Measurements from ENCODE around the gene RPA1. TPM values are rescaled to one million over a fixed set of nuclear protein-coding genes. Genes with fewer than 3 reads are reported as not detected.

RPA1 gene
- total RNA-seq, 4 donors from 2014 or later = 24.0 to 37.2 (median 26.4) TPM

GRCh38 chr17:1919201-1919600, 89.4 kb downstream of the RPA1 start:
- intact Hi-C loops (cut with DNase I) = no loop called here
- H3K4me1 ChIP-seq = no peaks in the 10 kb centered on the region
- no peaks in the 10 kb centered on the region for H3K27me3 ChIP-seq
- 54 to 72% methylated on average over 12 to 13 of the region's 13 CpGs for WGBS, 2 donors
- no peak for DNase-seq
- H3K27ac ChIP-seq = no peak overlapping the region
- H3K9me3 ChIP-seq = no peaks in the 10 kb centered on the region
- no peak overlapping the region for H3K4me3 ChIP-seq (replicated peaks in 1 of 3)
- TF ChIP-seq, protein P1, sequence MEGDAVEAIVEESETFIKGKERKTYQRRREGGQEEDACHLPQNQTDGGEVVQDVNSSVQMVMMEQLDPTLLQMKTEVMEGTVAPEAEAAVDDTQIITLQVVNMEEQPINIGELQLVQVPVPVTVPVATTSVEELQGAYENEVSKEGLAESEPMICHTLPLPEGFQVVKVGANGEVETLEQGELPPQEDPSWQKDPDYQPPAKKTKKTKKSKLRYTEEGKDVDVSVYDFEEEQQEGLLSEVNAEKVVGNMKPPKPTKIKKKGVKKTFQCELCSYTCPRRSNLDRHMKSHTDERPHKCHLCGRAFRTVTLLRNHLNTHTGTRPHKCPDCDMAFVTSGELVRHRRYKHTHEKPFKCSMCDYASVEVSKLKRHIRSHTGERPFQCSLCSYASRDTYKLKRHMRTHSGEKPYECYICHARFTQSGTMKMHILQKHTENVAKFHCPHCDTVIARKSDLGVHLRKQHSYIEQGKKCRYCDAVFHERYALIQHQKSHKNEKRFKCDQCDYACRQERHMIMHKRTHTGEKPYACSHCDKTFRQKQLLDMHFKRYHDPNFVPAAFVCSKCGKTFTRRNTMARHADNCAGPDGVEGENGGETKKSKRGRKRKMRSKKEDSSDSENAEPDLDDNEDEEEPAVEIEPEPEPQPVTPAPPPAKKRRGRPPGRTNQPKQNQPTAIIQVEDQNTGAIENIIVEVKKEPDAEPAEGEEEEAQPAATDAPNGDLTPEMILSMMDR (IDR thresholded peaks at IDR 0.05) = no peak
- TF ChIP-seq POLR2A (IDR thresholded peaks at IDR 0.05) = no peak
- no peaks in the 10 kb centered on the region for H3K36me3 ChIP-seq

- H3K9me3 ChIP-seq = no peaks in the 10 kb centered on the region
- no peak overlapping the region for H3K27ac ChIP-seq
- no peaks in the 10 kb centered on the region for H3K4me1 ChIP-seq
- 86 to 87% methylated on average over 19 of the region's 19 CpGs for WGBS, 2 donors
- DNase-seq = no peak
- H3K36me3 ChIP-seq = no peaks in the 10 kb centered on the region
- TF ChIP-seq POLR2A (IDR thresholded peaks at IDR 0.05) = no peak
- TF ChIP-seq, protein P1 (IDR thresholded peaks at IDR 0.05) = no peak
- intact Hi-C loops (cut with DNase I) = loop anchor here (10.0 kb wide), 1 partner anchor 444 kb away; no protein-coding TSS in a partner anchor
- no peaks in the 10 kb centered on the region for H3K27me3 ChIP-seq
- H3K4me3 ChIP-seq (replicated peaks in 1 of 3) = no peak overlapping the region
These were observed 91.1 kb downstream of the RPA1 start for GRCh38 chr17:1920948-1921351.

- H3K36me3 ChIP-seq = no peaks in the 10 kb centered on the region
- no peaks in the 10 kb centered on the region for H3K27me3 ChIP-seq
- H3K27ac ChIP-seq = no peak overlapping the region
- 83 to 88% methylated on average over 9 to 12 of the region's 12 CpGs for WGBS, 2 donors
- peaks cover 3 to 4% of the 10 kb centered on the region in 2 donors for H3K4me1 ChIP-seq
- no peak for TF ChIP-seq POLR2A (IDR thresholded peaks at IDR 0.05)
- TF ChIP-seq, protein P1 (IDR thresholded peaks at IDR 0.05) = no peak
- intact Hi-C loops (cut with DNase I) = loop anchor here (10.0 kb wide), 1 partner anchor 436 kb away; no protein-coding TSS in a partner anchor
- no peak for DNase-seq
- no peak overlapping the region for H3K4me3 ChIP-seq (replicated peaks in 1 of 3)
- H3K9me3 ChIP-seq = no peaks in the 10 kb centered on the region
These were observed 99.2 kb downstream of the RPA1 start for GRCh38 chr17:1928976-1929375.

GRCh38 chr17:1930337-1930645, 100.5 kb downstream of the RPA1 start:
- no peak overlapping the region for H3K27ac ChIP-seq
- no peaks in the 10 kb centered on the region for H3K27me3 ChIP-seq
- intact Hi-C loops (cut with DNase I) = no loop called here
- no peaks in the 10 kb centered on the region for H3K36me3 ChIP-seq
- H3K4me3 ChIP-seq (replicated peaks in 1 of 3) = no peak overlapping the region
- WGBS, 2 donors = 28 to 29% methylated on average over 6 to 8 of the region's 8 CpGs
- DNase-seq = no peak
- no peak for TF ChIP-seq POLR2A (IDR thresholded peaks at IDR 0.05)
- TF ChIP-seq, protein P1 (IDR thresholded peaks at IDR 0.05) = no peak
- no peaks in the 10 kb centered on the region for H3K9me3 ChIP-seq
- H3K4me1 ChIP-seq = peaks cover 3 to 4% of the 10 kb centered on the region in 2 donors

DNA sequence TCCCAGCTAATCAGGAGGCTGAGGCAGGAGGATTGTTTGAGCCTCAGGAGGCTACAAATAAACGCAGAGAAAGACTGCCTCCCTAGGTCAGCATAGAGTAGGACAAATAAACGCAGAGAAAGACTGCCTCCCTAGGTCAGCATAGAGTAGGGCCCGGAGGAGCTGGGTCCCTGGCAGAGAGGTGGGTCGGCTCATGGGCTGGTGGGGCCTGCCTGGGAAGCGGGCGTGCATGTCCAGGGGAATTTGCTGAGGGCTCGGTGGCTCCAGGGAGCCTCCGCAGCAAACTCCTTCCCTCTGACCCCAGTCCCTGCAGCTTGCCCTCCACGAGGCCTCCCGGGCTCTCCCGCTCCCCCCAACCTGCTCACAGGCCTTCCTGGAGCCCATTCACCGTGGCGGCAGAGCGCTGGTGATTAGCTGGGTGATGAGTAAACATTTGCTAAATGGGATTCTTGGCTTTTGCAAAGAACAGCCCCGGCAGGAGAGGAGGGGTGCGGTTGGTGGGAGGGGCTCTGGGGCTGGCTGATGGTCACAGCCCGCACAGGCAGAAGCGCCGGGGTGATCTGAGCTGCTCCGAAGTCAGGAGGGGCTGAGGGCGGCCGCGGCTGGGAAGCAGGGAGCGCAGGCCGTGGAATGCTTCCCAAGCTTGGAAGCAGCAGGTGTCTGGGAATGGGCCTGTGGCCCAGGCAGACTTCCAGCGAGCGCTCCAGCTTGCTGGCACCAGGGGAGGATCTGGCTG, 102.2 kb downstream of the RPA1 start:
- TF ChIP-seq POLR2A (IDR thresholded peaks at IDR 0.05) = no peak
- TF ChIP-seq, protein P1 (IDR thresholded peaks at IDR 0.05) = no peak
- no peaks in the 10 kb centered on the region for H3K36me3 ChIP-seq
- H3K4me1 ChIP-seq = peaks cover 3 to 4% of the 10 kb centered on the region in 2 donors
- no peaks in the 10 kb centered on the region for H3K9me3 ChIP-seq
- H3K27me3 ChIP-seq = no peaks in the 10 kb centered on the region
- H3K4me3 ChIP-seq (replicated peaks in 1 of 3) = no peak overlapping the region
- DNase-seq = peak in 1 of 2 donors; percentile 2
- H3K27ac ChIP-seq = no peak overlapping the region
- intact Hi-C loops (cut with DNase I) = no loop called here
- WGBS, 2 donors = 33 to 50% methylated on average over 25 to 27 of the region's 27 CpGs
